Activated CD4-positive, alpha-beta memory T cell treated with anti-CD3 and anti-CD28 coated beads, Interleukin-2, amount 10 ng/mL, durations not matched to agents 7 days and 5 days (primary cell): Measurements from ENCODE around the gene ABCA5. TPM values are rescaled to one million over a fixed set of nuclear protein-coding genes. Genes with fewer than 3 reads are reported as not detected.
"Not testable (repeated sequence)": the region's sequence is repeated elsewhere in the genome, so short reads cannot be mapped to it uniquely, and the experiment has no call there.

ENCODE experiments used
- CTCF ChIA-PET: fragments of 350-600 bp; sonication (Branson Sonifier 250); formaldehyde crosslinking; loops from one replicate; lab custom pipeline; 2021; ENCODE audit warnings: antibody characterized with exemption, inconsistent platforms; lab: Charles Lee
- POLR2A ChIA-PET: fragments of 350-600 bp; sonication (Branson Sonifier 250); formaldehyde crosslinking; loops from one replicate; lab custom pipeline; 2021; ENCODE audit warnings: antibody characterized with exemption; lab: Charles Lee
- DNase-seq: peaks from one replicate; pipeline ENCODE4 v3.0.0-alpha.2; 2020
- H3K27ac Mint-ChIP-seq: one replicate; pipeline ENCODE4 v1.8.0; 2021; ENCODE audit warnings: mild to moderate bottlenecking, mixed read lengths
- H3K27me3 Mint-ChIP-seq: one replicate; pipeline ENCODE4 v1.8.0; 2021; ENCODE audit warnings: mixed read lengths
- H3K36me3 Mint-ChIP-seq: one replicate; pipeline ENCODE4 v1.8.0; 2021; ENCODE audit warnings: low read depth, mixed read lengths
- H3K4me1 Mint-ChIP-seq: one replicate; pipeline ENCODE4 v1.8.0; 2021; ENCODE audit warnings: mixed read lengths
- H3K4me3 Mint-ChIP-seq: one replicate; pipeline ENCODE4 v1.8.0; 2021; ENCODE audit warnings: mild to moderate bottlenecking, mixed read lengths
- H3K9me3 Mint-ChIP-seq: one replicate; pipeline ENCODE4 v1.8.0; 2021; ENCODE audit warnings: mixed read lengths
- total RNA-seq, 2 experiments: library from RNA; stranded (reverse); gene quantifications; one replicate each; pipeline ENCODE4 v1.2.3, GENCODE V29; 2021

ABCA5 gene
- total RNA-seq, 2 experiments from 2014 or later: 16.5 to 18.2 TPM

GRCh38 chr17:69320210-69320907, 6.6 kb downstream of the ABCA5 start:
- Mint-ChIP-seq H3K4me1 (peaks cover 2% of the 10 kb centered on the region), H3K27ac (no peak overlapping the region), H3K36me3 (no peaks in the 10 kb centered on the region), H3K9me3 (no peaks in the 10 kb centered on the region), H3K27me3 (no peaks in the 10 kb centered on the region), H3K4me3 (no peak overlapping the region)
- CTCF ChIA-PET: interaction anchor here (0.6 kb wide), 1 partner anchor 527 kb away, joined by 3 read pairs; no protein-coding TSS in a partner anchor
- no peak for DNase-seq
- POLR2A ChIA-PET: no interaction called here

DNA sequence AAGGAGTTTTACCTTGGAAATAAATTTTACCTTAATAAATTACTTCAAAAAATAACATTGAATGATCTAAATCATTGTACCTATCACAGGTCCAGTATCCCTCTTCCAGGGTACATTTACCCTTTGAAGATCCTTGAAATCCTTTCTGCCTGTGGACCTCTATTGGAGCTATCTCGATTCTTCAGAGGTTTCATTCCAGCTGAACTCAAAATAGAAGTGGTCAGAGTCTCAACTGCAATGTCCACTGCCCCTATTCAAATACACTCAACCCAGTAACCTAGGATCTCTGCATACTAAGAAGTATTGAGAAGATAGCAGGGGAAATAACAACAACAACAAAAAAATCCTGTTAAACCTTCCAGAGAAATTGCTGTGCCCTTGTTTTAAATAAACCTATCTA, 9.3 kb downstream of the ABCA5 start:
- ChIA-PET POLR2A (interaction anchor here (0.9 kb wide), 1 partner anchor 9 kb away, joined by 4 read pairs; the partner anchor contains the start of gene ABCA5), CTCF (interaction anchor here (0.6 kb wide), 1 partner anchor 255 kb away, joined by 4 read pairs; no protein-coding TSS in a partner anchor)
- no peaks in the 10 kb centered on the region for H3K27me3 Mint-ChIP-seq
- H3K4me3 Mint-ChIP-seq: no peak overlapping the region
- H3K4me1 Mint-ChIP-seq: no peaks in the 10 kb centered on the region
- DNase-seq: no peak
- no peak overlapping the region for H3K27ac Mint-ChIP-seq
- H3K9me3 Mint-ChIP-seq: no peaks in the 10 kb centered on the region
- no peaks in the 10 kb centered on the region for H3K36me3 Mint-ChIP-seq

- no peak for DNase-seq
- Mint-ChIP-seq H3K27ac (no peak overlapping the region), H3K4me3 (no peak overlapping the region), H3K9me3 (no peaks in the 10 kb centered on the region), H3K27me3 (no peaks in the 10 kb centered on the region), H3K4me1 (no peaks in the 10 kb centered on the region), H3K36me3 (no peaks in the 10 kb centered on the region)
- ChIA-PET POLR2A (interaction anchor here (0.9 kb wide), 1 partner anchor 12 kb away, joined by 3 read pairs; the partner anchor contains the start of gene ABCA5), CTCF (no interaction called here)
These were observed 12.5 kb downstream of the ABCA5 start for GRCh38 chr17:69314246-69315065.

DNA sequence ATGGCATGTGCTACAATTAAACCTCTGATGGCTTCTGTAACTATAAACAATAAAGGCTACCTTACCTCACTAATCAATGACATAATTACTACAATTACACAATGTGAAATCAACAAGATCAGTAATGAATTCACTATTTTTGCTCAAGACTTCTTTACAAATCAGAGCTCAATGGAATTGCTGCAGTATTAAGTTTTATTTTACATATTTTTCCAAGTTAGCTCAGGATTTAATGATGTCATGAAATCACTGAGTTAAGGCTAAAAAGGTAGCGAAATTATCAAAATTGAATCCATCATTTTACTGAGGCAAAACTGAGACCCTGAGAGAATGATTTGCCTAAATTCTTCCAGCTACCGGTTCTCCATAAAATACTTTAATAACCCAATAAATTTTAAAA, 21.8 kb downstream of the ABCA5 start:
- Mint-ChIP-seq H3K36me3 (no peaks in the 10 kb centered on the region), H3K27me3 (no peaks in the 10 kb centered on the region)
- CTCF ChIA-PET: interaction anchor here (0.8 kb wide), 1 partner anchor 21 kb away, joined by 4 read pairs; the partner anchor contains the start of gene ABCA5

GRCh38 chr17:69302682-69303081, 24.3 kb downstream of the ABCA5 start:
- Mint-ChIP-seq H3K4me3 (no peak overlapping the region), H3K9me3 (peaks cover under 1% of the 10 kb centered on the region), H3K36me3 (peaks cover 8% of the 10 kb centered on the region), H3K4me1 (no peaks in the 10 kb centered on the region), H3K27me3 (no peaks in the 10 kb centered on the region), H3K27ac (no peak overlapping the region)
- POLR2A ChIA-PET: no interaction called here
- DNase-seq: no peak
- CTCF ChIA-PET: no interaction called here

More for the DNA sequence above, 21.8 kb downstream of the ABCA5 start:
- DNase-seq: no peak
- Mint-ChIP-seq H3K4me1 (no peaks in the 10 kb centered on the region), H3K9me3 (no peaks in the 10 kb centered on the region), H3K27ac (no peak overlapping the region), H3K4me3 (no peak overlapping the region)
- POLR2A ChIA-PET: no interaction called here

GRCh38 chr17:69300222-69300621, 26.7 kb downstream of the ABCA5 start:
- DNase-seq: no peak
- CTCF ChIA-PET: no interaction called here
- peaks cover 13% of the 10 kb centered on the region for H3K36me3 Mint-ChIP-seq
- POLR2A ChIA-PET: no interaction called here
- H3K4me1 Mint-ChIP-seq: no peaks in the 10 kb centered on the region
- no peak overlapping the region for H3K4me3 Mint-ChIP-seq
- H3K27ac Mint-ChIP-seq: no peak overlapping the region
- no peaks in the 10 kb centered on the region for H3K27me3 Mint-ChIP-seq
- H3K9me3 Mint-ChIP-seq: peaks cover 3% of the 10 kb centered on the region

DNA sequence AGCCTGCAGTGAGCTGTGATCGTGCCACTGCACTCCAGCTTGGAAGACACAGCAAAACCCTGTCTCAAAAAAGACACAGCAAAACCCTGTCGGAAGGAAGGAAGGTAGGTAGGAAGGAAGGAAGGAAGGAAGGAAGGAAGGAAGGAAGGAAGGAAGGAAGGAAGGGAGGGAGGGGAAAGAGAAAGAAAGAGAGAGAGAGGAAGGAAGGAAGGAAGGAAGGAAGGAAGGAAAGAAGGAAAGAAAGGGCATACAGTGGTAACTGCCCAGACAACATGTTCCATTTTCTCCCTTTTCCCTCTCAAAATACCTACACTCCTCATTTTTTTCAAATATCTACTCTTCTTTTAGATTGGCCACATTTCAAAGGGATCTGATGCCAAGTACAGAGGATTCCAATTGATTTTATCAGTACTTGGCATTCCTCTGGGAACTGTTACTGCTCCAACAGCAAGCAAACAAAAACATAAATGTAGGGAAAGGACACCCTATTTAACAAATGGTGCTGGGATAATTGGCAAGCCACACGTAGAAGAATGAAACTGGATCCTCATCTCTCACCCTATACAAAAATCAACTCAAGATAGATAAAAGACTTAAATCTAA, 28.7 kb downstream of the ABCA5 start:
- H3K4me3 Mint-ChIP-seq, H3K27me3 Mint-ChIP-seq, DNase-seq, POLR2A ChIA-PET, H3K27ac Mint-ChIP-seq, H3K4me1 Mint-ChIP-seq, H3K9me3 Mint-ChIP-seq, CTCF ChIA-PET: not testable (repeated sequence)
- H3K36me3 Mint-ChIP-seq: peaks cover 13% of the 10 kb centered on the region

- Mint-ChIP-seq H3K27ac (no peak overlapping the region), H3K4me3 (no peak overlapping the region), H3K36me3 (peaks cover 21% of the 10 kb centered on the region), H3K4me1 (no peaks in the 10 kb centered on the region), H3K27me3 (no peaks in the 10 kb centered on the region), H3K9me3 (no peaks in the 10 kb centered on the region)
- ChIA-PET POLR2A (no interaction called here), CTCF (no interaction called here)
- no peak for DNase-seq
These were observed 39.8 kb downstream of the ABCA5 start for GRCh38 chr17:69287168-69287567.

GRCh38 chr17:69286257-69286656, 40.7 kb downstream of the ABCA5 start:
- Mint-ChIP-seq H3K27me3 (no peaks in the 10 kb centered on the region), H3K9me3 (no peaks in the 10 kb centered on the region), H3K36me3 (peaks cover 25% of the 10 kb centered on the region), H3K27ac (no peak overlapping the region), H3K4me3 (no peak overlapping the region), H3K4me1 (no peaks in the 10 kb centered on the region)
- CTCF ChIA-PET: no interaction called here
- no peak for DNase-seq
- POLR2A ChIA-PET: no interaction called here

DNA sequence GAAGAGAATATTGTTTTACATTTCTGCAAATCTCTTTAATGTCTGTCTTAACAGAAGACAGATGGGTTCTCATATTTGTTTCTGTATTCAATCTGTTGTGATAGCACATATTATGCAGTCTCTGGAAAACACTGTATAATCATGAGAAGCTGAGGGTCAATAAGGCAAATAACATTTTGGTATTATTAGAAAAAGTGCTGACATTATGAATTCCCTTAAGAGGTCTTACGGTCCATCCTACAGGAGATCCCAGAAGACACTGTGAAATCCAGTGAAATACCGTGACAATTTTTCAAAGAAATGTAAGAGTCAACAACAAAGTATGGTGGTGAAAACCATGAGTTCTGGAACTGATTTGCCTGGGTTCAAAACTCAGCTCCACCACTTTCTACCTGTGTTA, 42.3 kb downstream of the ABCA5 start:
- H3K4me3 Mint-ChIP-seq: no peak overlapping the region
- H3K36me3 Mint-ChIP-seq: peaks cover 28% of the 10 kb centered on the region
- no peaks in the 10 kb centered on the region for H3K9me3 Mint-ChIP-seq
- no peaks in the 10 kb centered on the region for H3K4me1 Mint-ChIP-seq
- no peak overlapping the region for H3K27ac Mint-ChIP-seq
- DNase-seq: no peak
- H3K27me3 Mint-ChIP-seq: no peaks in the 10 kb centered on the region
- CTCF ChIA-PET: no interaction called here
- POLR2A ChIA-PET: no interaction called here

GRCh38 chr17:69282002-69282401, 44.9 kb downstream of the ABCA5 start:
- Mint-ChIP-seq H3K9me3 (no peaks in the 10 kb centered on the region), H3K27me3 (no peaks in the 10 kb centered on the region), H3K4me1 (no peaks in the 10 kb centered on the region), H3K36me3 (peaks cover 29% of the 10 kb centered on the region), H3K4me3 (no peak overlapping the region), H3K27ac (no peak overlapping the region)
- POLR2A ChIA-PET: no interaction called here
- CTCF ChIA-PET: no interaction called here
- DNase-seq: no peak

GRCh38 chr17:69276279-69276678, 50.7 kb downstream of the ABCA5 start:
- H3K4me3 Mint-ChIP-seq, H3K4me1 Mint-ChIP-seq, H3K27ac Mint-ChIP-seq, DNase-seq, CTCF ChIA-PET, H3K27me3 Mint-ChIP-seq, H3K9me3 Mint-ChIP-seq: not testable (repeated sequence)
- POLR2A ChIA-PET: interaction anchor here (1.7 kb wide), 1 partner anchor 51 kb away, joined by 3 read pairs; the partner anchor contains the start of gene ABCA5
- H3K36me3 Mint-ChIP-seq: peaks cover 15% of the 10 kb centered on the region

DNA sequence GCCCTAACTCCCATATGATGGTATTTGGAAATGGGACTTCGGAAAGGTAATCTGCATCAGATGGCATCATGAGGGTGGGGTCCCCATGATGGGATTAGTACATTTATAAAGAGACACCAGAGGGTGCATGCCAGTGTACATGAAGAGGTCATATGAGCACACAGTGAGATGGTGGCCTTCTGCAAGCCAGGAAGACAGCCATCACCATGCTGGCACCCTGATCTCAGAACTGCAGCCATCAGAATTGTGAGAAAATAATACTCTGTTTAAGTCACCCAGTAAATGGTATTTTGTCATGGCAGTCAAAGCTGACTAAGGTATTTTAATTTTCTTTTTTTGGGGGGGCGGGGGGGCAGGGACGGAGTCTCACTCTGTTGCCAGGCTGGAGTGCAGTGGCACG, 51.2 kb downstream of the ABCA5 start:
- no peak overlapping the region for H3K4me3 Mint-ChIP-seq
- no peak overlapping the region for H3K27ac Mint-ChIP-seq
- ChIA-PET CTCF (no interaction called here), POLR2A (interaction anchor here (1.7 kb wide), 1 partner anchor 52 kb away, joined by 3 read pairs; the partner anchor contains the start of gene ABCA5)
- H3K9me3 Mint-ChIP-seq: no peaks in the 10 kb centered on the region
- DNase-seq: no peak
- H3K27me3 Mint-ChIP-seq: no peaks in the 10 kb centered on the region
- H3K36me3 Mint-ChIP-seq: peaks cover 15% of the 10 kb centered on the region
- H3K4me1 Mint-ChIP-seq: no peaks in the 10 kb centered on the region
